HEK293 (cell line): Measurements from ENCODE around the gene GUCY2F.

Experiments used
- CTCF ChIA-PET: fragments of 350-600 bp; formaldehyde crosslinking; extraction: SDS; loops from one replicate; lab custom pipeline; 2021; ENCODE audit warnings: antibody characterized with exemption; lab: Yijun Ruan, JAX
- POLR2A ChIA-PET: fragments of 300-600 bp; formaldehyde crosslinking; extraction: SDS; loops from one replicate; lab custom pipeline; 2020; ENCODE audit warnings: antibody characterized with exemption, inconsistent platforms; lab: Yijun Ruan, JAX
- H3K27ac ChIP-seq: fragments of 200-500 bp; sonication (Bioruptor generic); 2 replicates; pipeline ENCODE4 v1.5.1; 2014; ENCODE audit warnings: low read depth, low read length, control low read depth, inconsistent platforms; ENCODE audit errors: extremely low read depth
- H3K36me3 ChIP-seq, 2 experiments: fragments of 200-500 bp in 1 of 2; sonication (Bioruptor generic) in 1 of 2; 1 replicate in 1 of 2; 2 replicates in 1 of 2; pipeline ENCODE4 v1.5.1; 2014 to 2017; ENCODE audit warnings: inconsistent platforms in 2 of 2, low read length in 2 of 2; ENCODE audit not compliant: control insufficient read depth in 2 of 2, insufficient read depth in 1 of 2
- H3K4me1 ChIP-seq: fragments of 200-500 bp; sonication (Bioruptor generic); 2 replicates; pipeline ENCODE4 v1.5.1; 2014; ENCODE audit warnings: mild to moderate bottlenecking, low read length, inconsistent platforms; ENCODE audit not compliant: control insufficient read depth, insufficient read depth
- H3K4me3 ChIP-seq: 2 replicates; pipeline ENCODE4 v1.5.1; 2011; ENCODE audit warnings: low read depth, mild to moderate bottlenecking, control low read depth, low read length, moderate library complexity
- H3K9me3 ChIP-seq: fragments of 200-500 bp; sonication (Bioruptor generic); 2 replicates; pipeline ENCODE4 v1.5.1; 2014; ENCODE audit warnings: low read depth, low read length, inconsistent platforms; ENCODE audit not compliant: control insufficient read depth, insufficient read depth
- BCL6B ChIP-seq: fragments of 450-650 bp; formaldehyde crosslinking; IDR thresholded peaks from 2 replicates; pipeline ENCODE4 v1.5.1; 2017; ENCODE audit warnings: missing biosample characterization, missing genetic modification characterization
- GFI1B ChIP-seq: fragments of 450-650 bp; formaldehyde crosslinking; IDR thresholded peaks from 2 replicates; pipeline ENCODE4 v1.5.1; 2016; ENCODE audit warnings: missing biosample characterization, missing genetic modification characterization
- MEIS1 ChIP-seq: sonication (generic); formaldehyde crosslinking; IDR thresholded peaks from 2 replicates; pipeline ENCODE4 v1.8.1; 2022; ENCODE audit warnings: missing genetic modification reagents, mild to moderate bottlenecking, borderline replicate concordance
- REST ChIP-seq: fragments of 450-650 bp; formaldehyde crosslinking; IDR thresholded peaks from 2 replicates; pipeline ENCODE4 v1.5.1; 2016; ENCODE audit warnings: missing biosample characterization, missing genetic modification characterization
- SALL2 ChIP-seq: fragments of 450-650 bp; formaldehyde crosslinking; IDR thresholded peaks from 2 replicates; pipeline ENCODE4 v1.5.0; 2017; ENCODE audit warnings: missing biosample characterization, mild to moderate bottlenecking, missing genetic modification characterization, borderline replicate concordance
- SETDB1 ChIP-seq: IDR thresholded peaks from one replicate; pipeline ENCODE4 v1.6.1; 2017; ENCODE audit warnings: mild to moderate bottlenecking, low read length, moderate library complexity, mixed read lengths; ENCODE audit not compliant: insufficient read length
- ZBTB21 ChIP-seq: fragments of 450-650 bp; formaldehyde crosslinking; IDR thresholded peaks from 2 replicates; pipeline ENCODE4 v1.5.1; 2017; ENCODE audit warnings: missing biosample characterization, missing genetic modification characterization
- ZNF132 ChIP-seq: fragments of 450-650 bp; formaldehyde crosslinking; IDR thresholded peaks from 2 replicates; pipeline ENCODE4 v1.5.1; 2017; ENCODE audit warnings: missing biosample characterization, missing genetic modification characterization, borderline replicate concordance
- ZNF138 ChIP-seq: fragments of 450-650 bp; formaldehyde crosslinking; IDR thresholded peaks from 2 replicates; pipeline ENCODE4 v1.5.1; 2016; ENCODE audit warnings: missing biosample characterization, missing genetic modification characterization, borderline replicate concordance
- ZNF202 ChIP-seq: fragments of 450-650 bp; formaldehyde crosslinking; IDR thresholded peaks from 2 replicates; pipeline ENCODE4 v1.5.1; 2016; ENCODE audit warnings: missing biosample characterization, missing genetic modification characterization, borderline replicate concordance
- ZNF280D ChIP-seq: fragments of 450-650 bp; formaldehyde crosslinking; IDR thresholded peaks from 2 replicates; pipeline ENCODE4 v1.5.1; 2016; ENCODE audit warnings: missing biosample characterization, missing genetic modification characterization
- ZNF354C ChIP-seq: fragments of 450-650 bp; formaldehyde crosslinking; IDR thresholded peaks from 2 replicates; pipeline ENCODE4 v1.5.1; 2016; ENCODE audit warnings: missing biosample characterization, missing genetic modification characterization, low read depth, borderline replicate concordance
- ZNF366 ChIP-seq: fragments of 450-650 bp; formaldehyde crosslinking; conservative IDR thresholded peaks from 2 replicates; pipeline ENCODE4 v1.5.1; 2016; ENCODE audit warnings: missing biosample characterization, missing genetic modification characterization
- ZNF391 ChIP-seq: fragments of 450-650 bp; formaldehyde crosslinking; IDR thresholded peaks from 2 replicates; pipeline ENCODE4 v1.5.1; 2016; ENCODE audit warnings: low read depth, missing biosample characterization, missing genetic modification characterization, borderline replicate concordance
- ZNF398 ChIP-seq: fragments of 450-650 bp; formaldehyde crosslinking; IDR thresholded peaks from 2 replicates; pipeline ENCODE4 v1.5.1; 2017; ENCODE audit warnings: missing biosample characterization, missing genetic modification characterization
- ZNF423 ChIP-seq: fragments of 450-650 bp; formaldehyde crosslinking; IDR thresholded peaks from 2 replicates; pipeline ENCODE4 v1.5.1; 2016; ENCODE audit warnings: missing biosample characterization, missing genetic modification characterization
- ZNF571 ChIP-seq: fragments of 450-650 bp; formaldehyde crosslinking; IDR thresholded peaks from 2 replicates; pipeline ENCODE4 v1.5.0; 2017; ENCODE audit warnings: missing biosample characterization, missing genetic modification characterization
- ZNF610 ChIP-seq: fragments of 450-650 bp; formaldehyde crosslinking; IDR thresholded peaks from 2 replicates; pipeline ENCODE4 v1.5.1; 2016; ENCODE audit warnings: missing biosample characterization, missing genetic modification characterization, borderline replicate concordance
- ZNF645 ChIP-seq: fragments of 450-650 bp; formaldehyde crosslinking; IDR thresholded peaks from 2 replicates; pipeline ENCODE4; 2016; ENCODE audit warnings: missing biosample characterization, missing genetic modification characterization
- ZNF701 ChIP-seq: fragments of 450-650 bp; formaldehyde crosslinking; IDR thresholded peaks from 2 replicates; pipeline ENCODE4 v1.5.1; 2016; ENCODE audit warnings: missing biosample characterization, missing genetic modification characterization
- ZNF777 ChIP-seq: fragments of 450-650 bp; formaldehyde crosslinking; IDR thresholded peaks from 2 replicates; pipeline ENCODE4 v1.5.1; 2017; ENCODE audit warnings: missing biosample characterization, missing genetic modification characterization, borderline replicate concordance
- ZSCAN4 ChIP-seq: fragments of 450-650 bp; formaldehyde crosslinking; IDR thresholded peaks from 2 replicates; pipeline ENCODE4 v1.5.1; 2017; ENCODE audit warnings: missing biosample characterization, missing genetic modification characterization

Gene GUCY2F

GRCh38 chrX:109345856-109346255 is 136.0 kb downstream of the GUCY2F start:
- Histone ChIP-seq H3K27ac (no peak overlapping the region), H3K4me3 (no peak overlapping the region), H3K36me3 (no peaks in the 10 kb centered on the region), H3K9me3 (no peaks in the 10 kb centered on the region), H3K4me1 (no peaks in the 10 kb centered on the region)
- POLR2A ChIA-PET = no interaction called here
- CTCF ChIA-PET = interaction anchor here (0.7 to 1.5 kb wide), 2 partner anchors 129 to 1414 kb away, joined by 4 to 6 read pairs; no protein-coding TSS in a partner anchor
- TF ChIP-seq ZSCAN4 (tag by site-specific recombination) (no peak), ZNF423 (tag by site-specific recombination) (no peak), SALL2 (tag by site-specific recombination) (no peak), ZNF132 (tag by site-specific recombination) (no peak), ZNF391 (tag by site-specific recombination) (no peak), SETDB1 (no peak)

GRCh38 chrX:109344678-109345077 is 137.2 kb downstream of the GUCY2F start:
- Histone ChIP-seq H3K4me3 (no peak overlapping the region), H3K4me1 (no peaks in the 10 kb centered on the region), H3K9me3 (no peaks in the 10 kb centered on the region), H3K36me3 (no peaks in the 10 kb centered on the region), H3K27ac (no peak overlapping the region)
- CTCF ChIA-PET = interaction anchor here (0.6 to 1.5 kb wide), 2 partner anchors 39 to 130 kb away, joined by 3 to 4 read pairs; no protein-coding TSS in a partner anchor
- POLR2A ChIA-PET = no interaction called here
- TF ChIP-seq ZBTB21 (tag by site-specific recombination) (no peak), ZNF777 (tag by site-specific recombination) (no peak), ZNF571 (tag by site-specific recombination) (no peak), REST (no peak), GFI1B (tag by site-specific recombination) (no peak), BCL6B (tag by site-specific recombination) (no peak), ZNF354C (no peak), ZNF280D (no peak), ZNF398 (no peak), ZNF202 (tag by site-specific recombination) (no peak), ZNF610 (tag by site-specific recombination) (no peak), ZNF138 (tag by site-specific recombination) (no peak), MEIS1 (CRISPR knock-in tag) (no peak), ZNF701 (no peak), ZNF645 (tag by site-specific recombination) (no peak), ZNF366 (tag by site-specific recombination) (no peak)
